Left renal cortex interstitium (tissue), 4 donors: ENCODE measurements around the gene MYO1E. TPM values are rescaled to one million over a fixed set of nuclear protein-coding genes. Genes with fewer than 3 reads are reported as not detected.

Experiments used
- DNase-seq, 4 donors: peaks; one replicate each; pipeline ENCODE4 v3.0.0-alpha.2; 2013; ENCODE audit warnings: low read depth in 4 of 4, low spot score in 2 of 4, missing footprints in 1 of 4
- polyA plus RNA-seq, 4 donors: library from polyadenylated mRNA; unstranded; fragments of 120-200 nt; gene quantifications; one replicate each; pipeline ENCODE4 v1.2.1, GENCODE V29; 2013; ENCODE audit not compliant: insufficient read length in 4 of 4

The MYO1E gene
- polyA plus RNA-seq, 4 donors: 138 to 174 (median 146) TPM

GRCh38 chr15:59205839-59206622 lies 166.6 kb downstream of the MYO1E start:
- DNase-seq: no peak

GRCh38 chr15:59203657-59204056 lies 169.0 kb downstream of the MYO1E start:
- no peak for DNase-seq

- no peak for DNase-seq
Observed at GRCh38 chr15:59203008-59203407, 169.7 kb downstream of the MYO1E start.

GRCh38 chr15:59200560-59200959 lies 172.1 kb downstream of the MYO1E start:
- no peak for DNase-seq

GRCh38 chr15:59199626-59200465 lies 172.8 kb downstream of the MYO1E start:
- DNase-seq: no peak

- no peak for DNase-seq
Observed at GRCh38 chr15:59197454-59197853, 175.2 kb downstream of the MYO1E start.

GRCh38 chr15:59196416-59196815 lies 176.3 kb downstream of the MYO1E start:
- no peak for DNase-seq

GRCh38 chr15:59194639-59195325 lies 177.9 kb downstream of the MYO1E start:
- DNase-seq: no peak

- no peak for DNase-seq
Observed at GRCh38 chr15:59191855-59192237, 180.8 kb downstream of the MYO1E start.

GRCh38 chr15:59190291-59190690 lies 182.4 kb downstream of the MYO1E start:
- no peak for DNase-seq

- no peak for DNase-seq
Observed at GRCh38 chr15:59189241-59189640, 183.4 kb downstream of the MYO1E start.

GRCh38 chr15:59186501-59186900 lies 186.2 kb downstream of the MYO1E start:
- DNase-seq: no peak

GRCh38 chr15:59185725-59186124 lies 186.9 kb downstream of the MYO1E start:
- DNase-seq: no peak

GRCh38 chr15:59180945-59181600 lies 191.6 kb downstream of the MYO1E start:
- no peak for DNase-seq

GRCh38 chr15:59179717-59180116 lies 193.0 kb downstream of the MYO1E start:
- DNase-seq: no peak

- no peak for DNase-seq
Observed at GRCh38 chr15:59178151-59178695, 194.4 kb downstream of the MYO1E start.

- no peak for DNase-seq
Observed at GRCh38 chr15:59177317-59177660, 195.4 kb downstream of the MYO1E start.

- no peak for DNase-seq
Observed at GRCh38 chr15:59176653-59177316, 195.9 kb downstream of the MYO1E start.

GRCh38 chr15:59174835-59175831 lies 197.5 kb downstream of the MYO1E start:
- no peak for DNase-seq
